Liver (tissue), 9 donors: Measurements from ENCODE around the gene CLEC18A. TPM values are rescaled to one million over a fixed set of nuclear protein-coding genes. Genes with fewer than 3 reads are reported as not detected.

Source experiments
- DNase-seq: peaks from one replicate; pipeline ENCODE4 v3.0.0-alpha.2; 2017; ENCODE audit warnings: low spot score
- H3K27ac ChIP-seq, 2 donors: one replicate each; pipeline ENCODE4 v1.7.0; 2013; ENCODE audit warnings: inconsistent platforms in 2 of 2, low read length in 2 of 2, control low read depth in 1 of 2, low read depth in 1 of 2, mild to moderate bottlenecking in 1 of 2
- H3K27me3 ChIP-seq, 4 donors: one replicate each; pipeline versions ENCODE4 v1.6.1 to v1.7.0; 2013; ENCODE audit warnings: low read length in 3 of 4, inconsistent platforms in 1 of 4, mild to moderate bottlenecking in 1 of 4, moderate library complexity in 1 of 4; ENCODE audit not compliant: control insufficient read depth in 4 of 4, insufficient read depth in 4 of 4
- H3K36me3 ChIP-seq, 4 donors: one replicate each; pipeline versions ENCODE4 v1.6.1 to v1.7.0; 2013; ENCODE audit warnings: low read length in 3 of 4, mild to moderate bottlenecking in 3 of 4, low read depth in 1 of 4, moderate library complexity in 1 of 4; ENCODE audit not compliant: control insufficient read depth in 4 of 4, insufficient read depth in 3 of 4
- H3K4me1 ChIP-seq, 4 donors: one replicate each; pipeline versions ENCODE4 v1.6.1 to v1.7.0; 2013; ENCODE audit warnings: low read length in 3 of 4, mild to moderate bottlenecking in 3 of 4, moderate library complexity in 1 of 4; ENCODE audit not compliant: control insufficient read depth in 4 of 4, insufficient read depth in 4 of 4
- H3K4me3 ChIP-seq, 3 donors: one replicate each; pipeline versions ENCODE4 v1.6.1 to v1.7.0; 2013; ENCODE audit warnings: low read length in 3 of 3, control low read depth in 1 of 3, low read depth in 1 of 3, mild to moderate bottlenecking in 1 of 3
- H3K9ac ChIP-seq, 2 donors: one replicate each; pipeline ENCODE4 v1.7.0; 2013; ENCODE audit warnings: low read length in 2 of 2, mild to moderate bottlenecking in 2 of 2, moderate library complexity in 2 of 2, control low read depth in 1 of 2, low read depth in 1 of 2
- H3K9me3 ChIP-seq, 4 donors: one replicate each; pipeline versions ENCODE4 v1.6.1 to v1.7.0; 2013; ENCODE audit warnings: low read length in 3 of 4; ENCODE audit not compliant: control insufficient read depth in 4 of 4
- EGR1 ChIP-seq, 2 donors: IDR thresholded peaks; 2 replicates each; pipeline ENCODE4 v1.6.1; 2016 to 2018; ENCODE audit warnings: antibody characterized with exemption in 2 of 2, low read depth in 2 of 2
- FOXA1 ChIP-seq: IDR thresholded peaks from 2 replicates; pipeline ENCODE4 v1.6.1; 2016; ENCODE audit warnings: antibody characterized with exemption
- FOXA2 ChIP-seq: IDR thresholded peaks from 2 replicates; pipeline ENCODE4 v1.6.1; 2016; ENCODE audit warnings: antibody characterized with exemption
- GABPA ChIP-seq, 2 donors: IDR thresholded peaks in 1 of 2; conservative IDR thresholded peaks in 1 of 2; 2 replicates each; pipeline ENCODE4 v1.6.1; 2016; ENCODE audit warnings: antibody characterized with exemption in 2 of 2, mild to moderate bottlenecking in 1 of 2, moderate library complexity in 1 of 2
- HNF4A ChIP-seq, 2 donors: conservative IDR thresholded peaks; 2 replicates each; pipeline ENCODE4 v1.6.1; 2016; ENCODE audit warnings: antibody characterized with exemption in 2 of 2, mild to moderate bottlenecking in 2 of 2
- HNF4G ChIP-seq: IDR thresholded peaks from 2 replicates; pipeline ENCODE4 v1.6.1; 2016; ENCODE audit warnings: antibody characterized with exemption
- JUND ChIP-seq, 2 donors: IDR thresholded peaks; 2 replicates each; pipeline ENCODE4 v1.6.1; 2016; ENCODE audit warnings: antibody characterized with exemption in 2 of 2
- NR2F2 ChIP-seq: IDR thresholded peaks from 2 replicates; pipeline ENCODE4 v1.6.1; 2016; ENCODE audit warnings: antibody characterized with exemption
- RAD21 ChIP-seq, 2 donors: IDR thresholded peaks; 2 replicates each; pipeline ENCODE4 v1.6.1; 2016; ENCODE audit warnings: antibody characterized with exemption in 2 of 2, mild to moderate bottlenecking in 2 of 2
- RXRA ChIP-seq, 2 donors: IDR thresholded peaks; 2 replicates each; pipeline ENCODE4 v1.6.1; 2017 to 2018; ENCODE audit warnings: antibody characterized with exemption in 2 of 2, mild to moderate bottlenecking in 1 of 2
- SP1 ChIP-seq: IDR thresholded peaks from 2 replicates; pipeline ENCODE4 v1.6.1; 2018; ENCODE audit warnings: antibody characterized with exemption, mild to moderate bottlenecking
- TAF1 ChIP-seq: conservative IDR thresholded peaks from 2 replicates; pipeline ENCODE4 v1.6.1; 2016; ENCODE audit warnings: antibody characterized with exemption, mild to moderate bottlenecking
- WGBS: extraction: QIAGEN DNeasy Blood & Tissue Kit; methylation state at CpG from one replicate; pipeline ENCODE4 v1.1.7; 2013; 5-methylcytosine and 5-hydroxymethylcytosine counted together
- polyA plus RNA-seq, 2 donors: library from polyadenylated mRNA; stranded (reverse) in 1 of 2; unstranded in 1 of 2; fragments of 200-250 nt in 1 of 2; fragments of >200 nt in 1 of 2; fragmentation: Nextera tagmentation in 1 of 2; extraction: Ambion mirVana in 1 of 2; gene quantifications; one replicate each; pipeline versions ENCODE4 v1.2.1 to v1.2.3, GENCODE V29; 2013 to 2015
- total RNA-seq, 2 donors: library from RNA; depleted of rRNA; stranded (reverse); fragments of >200 nt; gene quantifications; one replicate each; pipeline ENCODE4 v1.2.3, GENCODE V29; 2014
- TF ChIP-seq, protein P1 (sequence below): IDR thresholded peaks from 2 replicates; pipeline ENCODE4 v1.6.1; 2016; ENCODE audit warnings: antibody characterized with exemption
- TF ChIP-seq, protein P2 (sequence below): fragments of 150-350 bp; IDR thresholded peaks from 2 replicates; pipeline ENCODE4 v1.5.1; 2017; ENCODE audit warnings: improper control_type of control experiment, low read depth, low read length; ENCODE audit not compliant: missing input control
- TF ChIP-seq, protein P3 (sequence below): IDR thresholded peaks from 2 replicates; pipeline ENCODE4 v1.6.1; 2016; ENCODE audit warnings: antibody characterized with exemption, mild to moderate bottlenecking
- TF ChIP-seq, protein P4 (sequence below): IDR thresholded peaks from 2 replicates; pipeline ENCODE4 v1.6.1; 2016; ENCODE audit warnings: antibody characterized with exemption
- donor health status: healthy.
- donor health status: healthy.
- donor health status: healthy.
- donor health status: healthy.
- donor health status: healthy.

CLEC18A gene
- total and polyA plus RNA-seq, 4 donors: 0.05 to 1.0 (median 0.24) TPM

DNA sequence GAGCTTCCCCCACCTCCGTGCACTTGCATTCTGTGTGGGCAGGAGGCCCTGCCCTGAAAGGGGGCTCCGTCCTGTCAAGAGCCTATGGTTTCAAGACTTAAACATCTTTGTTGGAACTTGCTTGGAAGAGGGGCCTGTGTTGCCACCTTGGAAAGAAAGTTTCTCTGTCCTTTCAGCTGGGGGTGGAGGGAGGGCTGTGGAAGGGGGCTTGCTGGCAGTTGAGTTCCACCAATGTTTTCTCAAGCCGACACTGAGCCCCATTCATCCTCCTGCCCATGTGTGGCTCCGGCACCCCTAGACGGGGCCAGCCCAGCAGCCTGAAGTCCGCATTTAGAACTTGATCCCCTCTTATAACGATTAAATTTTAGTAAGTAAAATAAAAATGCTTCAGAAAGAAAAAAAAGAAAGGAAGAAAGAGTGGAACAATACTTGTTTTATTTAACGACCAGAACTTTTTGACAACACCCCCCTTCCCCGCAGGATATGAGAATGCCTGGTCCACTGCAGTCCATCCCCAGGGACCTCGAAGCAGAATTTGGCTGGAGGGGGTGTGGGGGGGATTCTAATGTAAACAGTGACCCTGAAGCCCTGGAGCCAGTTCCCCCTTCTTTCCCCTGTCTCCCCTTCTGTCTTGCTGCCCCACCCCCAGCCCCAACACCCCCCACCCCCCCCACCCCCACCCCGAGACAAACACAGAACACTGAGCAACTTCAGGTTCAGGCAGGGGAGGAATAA lies 26.9 kb upstream of the CLEC18A start:
- H3K4me3 ChIP-seq: no peak overlapping the region
- no peak for DNase-seq
- 93% methylated on average over 11 of the region's 11 CpGs for WGBS
- H3K36me3 ChIP-seq: peaks cover 0 to 11% (median under 1%) of the 10 kb centered on the region in 4 donors
- H3K4me1 ChIP-seq: no peaks in the 10 kb centered on the region
- H3K9ac ChIP-seq: no peak overlapping the region
- TF ChIP-seq TAF1 (no peak), JUND (IDR thresholded peaks at IDR 0.05) (no peak), RXRA (IDR thresholded peaks at IDR 0.05) (no peak), EGR1 (IDR thresholded peaks at IDR 0.05; ENCODE audit: low read depth in 2 of 2) (no peak), FOXA1 (no peak), HNF4G (no peak), HNF4A (conservative IDR thresholded peaks at IDR 0.05) (no peak), FOXA2 (no peak), SP1 (no peak), RAD21 (IDR thresholded peaks at IDR 0.05) (no peak), GABPA (IDR thresholded peaks at IDR 0.05 in 1 of 2, conservative IDR thresholded peaks at IDR 0.05 in 1 of 2) (no peak), NR2F2 (no peak)
- TF ChIP-seq, protein P1, sequence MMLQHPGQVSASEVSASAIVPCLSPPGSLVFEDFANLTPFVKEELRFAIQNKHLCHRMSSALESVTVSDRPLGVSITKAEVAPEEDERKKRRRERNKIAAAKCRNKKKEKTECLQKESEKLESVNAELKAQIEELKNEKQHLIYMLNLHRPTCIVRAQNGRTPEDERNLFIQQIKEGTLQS: no peak
- TF ChIP-seq, protein P2, sequence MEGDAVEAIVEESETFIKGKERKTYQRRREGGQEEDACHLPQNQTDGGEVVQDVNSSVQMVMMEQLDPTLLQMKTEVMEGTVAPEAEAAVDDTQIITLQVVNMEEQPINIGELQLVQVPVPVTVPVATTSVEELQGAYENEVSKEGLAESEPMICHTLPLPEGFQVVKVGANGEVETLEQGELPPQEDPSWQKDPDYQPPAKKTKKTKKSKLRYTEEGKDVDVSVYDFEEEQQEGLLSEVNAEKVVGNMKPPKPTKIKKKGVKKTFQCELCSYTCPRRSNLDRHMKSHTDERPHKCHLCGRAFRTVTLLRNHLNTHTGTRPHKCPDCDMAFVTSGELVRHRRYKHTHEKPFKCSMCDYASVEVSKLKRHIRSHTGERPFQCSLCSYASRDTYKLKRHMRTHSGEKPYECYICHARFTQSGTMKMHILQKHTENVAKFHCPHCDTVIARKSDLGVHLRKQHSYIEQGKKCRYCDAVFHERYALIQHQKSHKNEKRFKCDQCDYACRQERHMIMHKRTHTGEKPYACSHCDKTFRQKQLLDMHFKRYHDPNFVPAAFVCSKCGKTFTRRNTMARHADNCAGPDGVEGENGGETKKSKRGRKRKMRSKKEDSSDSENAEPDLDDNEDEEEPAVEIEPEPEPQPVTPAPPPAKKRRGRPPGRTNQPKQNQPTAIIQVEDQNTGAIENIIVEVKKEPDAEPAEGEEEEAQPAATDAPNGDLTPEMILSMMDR: no peak
- TF ChIP-seq, protein P3, sequence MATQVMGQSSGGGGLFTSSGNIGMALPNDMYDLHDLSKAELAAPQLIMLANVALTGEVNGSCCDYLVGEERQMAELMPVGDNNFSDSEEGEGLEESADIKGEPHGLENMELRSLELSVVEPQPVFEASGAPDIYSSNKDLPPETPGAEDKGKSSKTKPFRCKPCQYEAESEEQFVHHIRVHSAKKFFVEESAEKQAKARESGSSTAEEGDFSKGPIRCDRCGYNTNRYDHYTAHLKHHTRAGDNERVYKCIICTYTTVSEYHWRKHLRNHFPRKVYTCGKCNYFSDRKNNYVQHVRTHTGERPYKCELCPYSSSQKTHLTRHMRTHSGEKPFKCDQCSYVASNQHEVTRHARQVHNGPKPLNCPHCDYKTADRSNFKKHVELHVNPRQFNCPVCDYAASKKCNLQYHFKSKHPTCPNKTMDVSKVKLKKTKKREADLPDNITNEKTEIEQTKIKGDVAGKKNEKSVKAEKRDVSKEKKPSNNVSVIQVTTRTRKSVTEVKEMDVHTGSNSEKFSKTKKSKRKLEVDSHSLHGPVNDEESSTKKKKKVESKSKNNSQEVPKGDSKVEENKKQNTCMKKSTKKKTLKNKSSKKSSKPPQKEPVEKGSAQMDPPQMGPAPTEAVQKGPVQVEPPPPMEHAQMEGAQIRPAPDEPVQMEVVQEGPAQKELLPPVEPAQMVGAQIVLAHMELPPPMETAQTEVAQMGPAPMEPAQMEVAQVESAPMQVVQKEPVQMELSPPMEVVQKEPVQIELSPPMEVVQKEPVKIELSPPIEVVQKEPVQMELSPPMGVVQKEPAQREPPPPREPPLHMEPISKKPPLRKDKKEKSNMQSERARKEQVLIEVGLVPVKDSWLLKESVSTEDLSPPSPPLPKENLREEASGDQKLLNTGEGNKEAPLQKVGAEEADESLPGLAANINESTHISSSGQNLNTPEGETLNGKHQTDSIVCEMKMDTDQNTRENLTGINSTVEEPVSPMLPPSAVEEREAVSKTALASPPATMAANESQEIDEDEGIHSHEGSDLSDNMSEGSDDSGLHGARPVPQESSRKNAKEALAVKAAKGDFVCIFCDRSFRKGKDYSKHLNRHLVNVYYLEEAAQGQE: no peak
- TF ChIP-seq, protein P4, sequence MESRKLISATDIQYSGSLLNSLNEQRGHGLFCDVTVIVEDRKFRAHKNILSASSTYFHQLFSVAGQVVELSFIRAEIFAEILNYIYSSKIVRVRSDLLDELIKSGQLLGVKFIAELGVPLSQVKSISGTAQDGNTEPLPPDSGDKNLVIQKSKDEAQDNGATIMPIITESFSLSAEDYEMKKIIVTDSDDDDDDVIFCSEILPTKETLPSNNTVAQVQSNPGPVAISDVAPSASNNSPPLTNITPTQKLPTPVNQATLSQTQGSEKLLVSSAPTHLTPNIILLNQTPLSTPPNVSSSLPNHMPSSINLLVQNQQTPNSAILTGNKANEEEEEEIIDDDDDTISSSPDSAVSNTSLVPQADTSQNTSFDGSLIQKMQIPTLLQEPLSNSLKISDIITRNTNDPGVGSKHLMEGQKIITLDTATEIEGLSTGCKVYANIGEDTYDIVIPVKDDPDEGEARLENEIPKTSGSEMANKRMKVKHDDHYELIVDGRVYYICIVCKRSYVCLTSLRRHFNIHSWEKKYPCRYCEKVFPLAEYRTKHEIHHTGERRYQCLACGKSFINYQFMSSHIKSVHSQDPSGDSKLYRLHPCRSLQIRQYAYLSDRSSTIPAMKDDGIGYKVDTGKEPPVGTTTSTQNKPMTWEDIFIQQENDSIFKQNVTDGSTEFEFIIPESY: no peak
- no peaks in the 10 kb centered on the region for H3K27me3 ChIP-seq
- H3K27ac ChIP-seq: no peak overlapping the region
- no peaks in the 10 kb centered on the region for H3K9me3 ChIP-seq
